Measurements from ENCODE around the gene DMRT3.

The DMRT3 gene

DNA sequence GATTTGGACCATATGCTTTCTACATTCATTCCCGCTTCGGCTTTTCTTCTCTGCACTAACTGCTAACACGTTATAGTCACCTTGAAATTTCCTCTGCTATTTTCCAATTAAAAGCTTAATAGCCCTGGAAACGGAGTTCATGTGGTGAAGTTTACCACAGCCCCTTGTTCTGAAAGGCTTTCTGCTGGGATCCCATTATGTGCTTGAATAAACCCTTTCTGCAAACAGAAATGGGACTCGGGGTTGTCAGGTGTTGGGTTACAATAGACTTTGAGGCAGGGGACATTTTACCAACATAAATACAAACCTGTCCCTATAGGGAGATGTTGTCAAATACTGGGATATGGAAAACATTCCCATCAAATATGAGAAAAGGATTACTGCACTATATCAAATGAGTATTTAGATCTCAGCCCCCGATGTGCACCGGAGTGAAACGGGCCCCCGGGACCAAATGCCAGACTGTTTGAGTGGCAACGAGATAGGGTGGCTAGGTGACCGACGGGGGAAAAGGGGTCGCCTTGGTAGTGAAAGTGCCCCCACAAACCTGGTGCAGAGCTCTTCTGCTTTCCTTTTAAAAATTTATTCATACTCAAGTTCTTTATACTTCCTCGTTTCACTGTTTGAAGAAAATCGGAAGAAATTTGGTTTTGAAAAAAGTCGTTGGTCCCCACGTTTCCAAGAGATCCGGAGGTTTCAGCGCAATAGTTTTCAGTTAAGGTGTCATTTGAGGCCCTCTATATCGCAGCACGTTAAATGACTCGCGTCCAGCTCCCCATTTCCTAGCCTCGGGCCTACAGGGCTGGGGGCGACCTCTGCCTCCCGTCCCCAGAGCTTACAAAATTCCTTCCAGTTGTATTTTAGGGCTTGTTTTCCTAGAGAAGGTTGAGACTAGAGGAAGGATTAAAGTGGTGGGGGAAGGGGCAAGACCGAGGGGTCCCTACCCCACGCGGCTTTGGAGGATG is 2.1 kb upstream of the DMRT3 start:
- Histone ChIP-seq H3K4me1 (ENCODE audit: control insufficient read depth, insufficient read depth, low read length) (no peaks in the 10 kb centered on the region), H3K36me3 (ENCODE audit: control insufficient read depth, insufficient read depth, low read length) (no peaks in the 10 kb centered on the region), H3K27ac (ENCODE audit: low read depth, low read length) (no peak overlapping the region), H3K4me3 (ENCODE audit: low read length) (no peak overlapping the region), H3K27me3 (ENCODE audit: control insufficient read depth, insufficient read depth, low read length) (peaks cover 69% of the 10 kb centered on the region), H3K9ac (ENCODE audit: low read length) (no peak overlapping the region)

DNA sequence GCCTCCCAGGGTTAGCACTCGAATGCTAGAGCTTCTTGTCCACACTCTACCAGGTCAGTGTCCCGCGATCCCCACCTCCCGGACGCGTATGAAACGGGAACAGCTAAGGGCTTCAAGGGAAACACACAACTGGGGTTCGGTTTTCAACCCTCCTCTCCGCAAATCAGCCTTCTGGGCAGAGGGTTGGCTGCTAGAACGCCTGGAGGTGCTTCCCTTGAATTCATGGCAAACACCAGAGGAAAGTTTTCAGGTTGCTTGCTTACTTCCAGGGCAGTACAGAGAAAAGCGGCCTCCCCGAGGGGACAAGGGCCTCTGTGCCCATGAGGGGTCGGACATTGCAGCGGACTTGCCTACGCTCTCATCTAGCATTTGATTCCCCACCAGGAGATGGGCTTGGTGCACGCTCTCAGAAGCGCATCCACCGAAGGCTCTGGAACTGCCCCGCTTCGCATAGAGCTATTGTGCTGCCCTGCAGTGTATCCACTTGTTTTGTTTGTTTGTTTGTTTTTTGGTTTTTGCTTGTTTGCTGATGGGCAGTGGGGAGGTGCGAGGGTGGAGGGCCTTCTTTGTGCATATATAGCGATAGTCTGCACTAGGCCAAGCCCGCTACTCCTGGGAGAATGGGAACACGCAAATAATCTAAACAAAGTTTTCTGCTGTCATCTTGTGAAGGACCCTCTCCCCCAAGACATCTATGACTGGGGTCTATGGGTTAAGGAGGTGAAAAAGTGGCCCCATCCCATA is 1.3 kb upstream of the DMRT3 start:
- H3K27ac ChIP-seq (ENCODE audit: low read depth, low read length), result no peak overlapping the region
- no peaks in the 10 kb centered on the region for H3K4me1 ChIP-seq (ENCODE audit: control insufficient read depth, insufficient read depth, low read length)

GRCh38 chr9:975740-976257 is 656 bp upstream of the DMRT3 start:
- Histone ChIP-seq H3K36me3 (ENCODE audit: control insufficient read depth, insufficient read depth, low read length) (no peaks in the 10 kb centered on the region), H3K27me3 (ENCODE audit: control insufficient read depth, insufficient read depth, low read length) (peaks cover 59% of the 10 kb centered on the region), H3K9ac (ENCODE audit: low read length) (no peak overlapping the region), H3K27ac (ENCODE audit: low read depth, low read length) (no peak overlapping the region), H3K4me1 (ENCODE audit: control insufficient read depth, insufficient read depth, low read length) (no peaks in the 10 kb centered on the region), H3K4me3 (ENCODE audit: low read length) (no peak overlapping the region)

More for the DNA sequence above, 1.3 kb upstream of the DMRT3 start:
- H3K4me3 ChIP-seq (ENCODE audit: low read length), result no peak overlapping the region
- peaks cover 63% of the 10 kb centered on the region for H3K27me3 ChIP-seq (ENCODE audit: control insufficient read depth, insufficient read depth, low read length)
- no peak overlapping the region for H3K9ac ChIP-seq (ENCODE audit: low read length)
- H3K36me3 ChIP-seq (ENCODE audit: control insufficient read depth, insufficient read depth, low read length), result no peaks in the 10 kb centered on the region

DNA sequence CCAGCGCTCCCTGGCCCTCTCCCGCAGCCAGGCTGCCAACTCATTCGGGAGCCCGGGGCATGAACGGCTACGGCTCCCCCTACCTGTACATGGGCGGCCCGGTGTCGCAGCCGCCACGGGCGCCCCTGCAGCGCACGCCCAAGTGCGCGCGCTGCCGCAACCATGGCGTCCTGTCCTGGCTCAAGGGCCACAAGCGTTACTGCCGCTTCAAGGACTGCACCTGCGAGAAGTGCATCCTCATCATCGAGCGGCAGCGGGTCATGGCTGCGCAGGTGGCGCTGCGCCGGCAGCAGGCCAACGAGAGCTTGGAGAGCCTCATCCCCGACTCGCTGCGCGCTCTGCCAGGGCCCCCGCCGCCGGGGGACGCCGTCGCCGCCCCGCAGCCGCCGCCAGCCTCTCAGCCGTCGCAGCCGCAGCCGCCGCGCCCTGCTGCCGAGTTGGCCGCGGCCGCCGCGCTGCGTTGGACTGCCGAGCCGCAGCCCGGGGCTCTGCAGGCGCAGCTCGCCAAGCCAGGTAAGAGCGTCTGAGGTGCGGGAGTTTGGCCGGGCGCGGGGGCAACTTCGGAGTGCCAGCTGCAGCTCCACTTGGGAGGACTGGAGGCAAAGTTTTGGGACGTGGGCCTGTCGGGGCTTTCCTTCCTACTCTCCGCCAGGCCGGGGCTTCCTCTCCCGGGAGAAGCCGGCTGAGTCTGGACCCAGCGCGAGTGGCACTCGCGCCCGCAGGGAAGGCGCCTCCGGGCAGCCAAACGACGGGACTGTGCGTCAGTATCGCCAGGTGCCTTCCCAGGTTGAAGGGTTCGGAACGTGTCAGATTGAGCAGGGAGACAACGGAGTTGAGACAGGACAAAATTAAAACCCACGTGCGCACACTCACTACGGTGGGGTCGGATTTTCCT is 735 bp downstream of the DMRT3 start:
- Histone ChIP-seq H3K9ac (ENCODE audit: low read length) (no peak overlapping the region), H3K4me1 (ENCODE audit: control insufficient read depth, insufficient read depth, low read length) (no peaks in the 10 kb centered on the region), H3K4me3 (ENCODE audit: low read length) (peak overlapping the region; percentile 28), H3K27me3 (ENCODE audit: control insufficient read depth, insufficient read depth, low read length) (peaks cover 59% of the 10 kb centered on the region), H3K36me3 (ENCODE audit: control insufficient read depth, insufficient read depth, low read length) (no peaks in the 10 kb centered on the region), H3K27ac (ENCODE audit: low read depth, low read length) (no peak overlapping the region)

DNA sequence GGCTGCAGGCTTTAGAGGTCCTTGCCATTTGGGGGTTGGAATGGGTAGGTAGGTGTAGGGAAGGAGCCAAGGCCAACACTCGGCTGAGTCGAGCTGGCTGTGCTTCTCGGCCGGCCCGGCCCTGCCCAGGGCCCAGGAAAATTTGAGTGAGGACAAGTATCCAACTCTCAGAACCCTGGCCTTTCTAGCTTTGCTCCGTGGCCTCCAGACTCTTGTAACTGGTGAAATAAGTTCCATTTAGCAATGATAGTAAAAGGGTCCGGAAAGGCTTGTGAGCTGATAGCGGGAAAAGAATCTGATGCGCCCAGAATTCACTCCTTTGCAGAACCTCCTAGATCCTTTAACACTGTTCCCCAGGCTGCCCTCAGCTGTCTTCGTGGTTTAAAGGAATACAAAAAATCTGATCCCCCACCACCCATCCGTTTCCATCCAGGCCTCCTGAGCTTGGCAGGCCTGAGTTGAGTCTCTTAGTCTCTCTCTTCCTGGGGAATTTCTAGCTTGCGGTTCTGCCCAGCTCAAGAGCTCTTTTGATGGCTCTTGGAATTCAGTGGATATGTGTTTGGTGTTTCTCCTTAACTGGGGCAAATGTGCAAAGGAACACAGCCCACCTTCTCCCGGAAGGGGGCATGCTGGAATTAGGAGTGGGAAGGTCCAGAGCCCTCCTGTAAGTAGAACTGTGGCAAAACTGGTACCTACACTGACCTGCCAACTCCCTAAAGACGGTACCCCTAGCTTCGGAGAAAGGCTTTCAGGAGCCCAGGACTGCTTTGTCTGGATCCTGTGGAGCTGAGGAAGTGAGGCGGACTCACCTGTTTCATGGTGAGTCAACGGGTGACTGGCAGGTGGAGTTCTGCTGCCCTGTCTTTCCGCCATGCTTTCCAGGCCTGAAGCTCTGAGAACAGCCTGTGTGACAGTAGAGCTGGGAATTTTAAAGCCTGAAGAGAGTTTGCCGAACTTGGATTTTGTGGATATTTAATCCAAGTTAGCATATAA is 1.7 kb downstream of the DMRT3 start:
- Histone ChIP-seq H3K9ac (ENCODE audit: low read length) (no peak overlapping the region), H3K27me3 (ENCODE audit: control insufficient read depth, insufficient read depth, low read length) (peaks cover 52% of the 10 kb centered on the region), H3K4me3 (ENCODE audit: low read length) (no peak overlapping the region), H3K4me1 (ENCODE audit: control insufficient read depth, insufficient read depth, low read length) (no peaks in the 10 kb centered on the region), H3K27ac (ENCODE audit: low read depth, low read length) (no peak overlapping the region), H3K36me3 (ENCODE audit: control insufficient read depth, insufficient read depth, low read length) (no peaks in the 10 kb centered on the region)

DNA sequence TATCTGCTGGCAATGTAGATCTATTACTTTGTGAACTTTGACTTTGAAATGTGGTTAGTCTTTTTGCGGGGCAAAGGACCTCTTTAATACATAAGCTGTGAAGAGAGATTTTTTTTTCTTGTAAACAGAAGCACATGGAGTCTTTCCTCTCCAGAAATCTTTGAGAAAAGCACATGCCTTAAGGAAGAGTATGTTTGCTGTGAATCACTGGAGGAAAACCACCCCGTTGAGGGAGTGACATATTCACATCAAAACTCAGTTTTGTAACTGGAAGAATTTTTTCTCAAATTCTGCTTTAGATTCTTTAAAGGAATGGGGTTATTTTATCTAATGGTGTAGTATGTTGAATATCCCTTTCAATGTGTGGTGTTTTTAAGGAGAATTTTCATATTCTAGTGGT is 3.5 kb downstream of the DMRT3 start:
- no peaks in the 10 kb centered on the region for H3K4me1 ChIP-seq (ENCODE audit: control insufficient read depth, insufficient read depth, low read length)
- H3K4me3 ChIP-seq (ENCODE audit: low read length), result no peak overlapping the region
- no peak overlapping the region for H3K27ac ChIP-seq (ENCODE audit: low read depth, low read length)
- H3K9ac ChIP-seq (ENCODE audit: low read length), result no peak overlapping the region
- peaks cover 36% of the 10 kb centered on the region for H3K27me3 ChIP-seq (ENCODE audit: control insufficient read depth, insufficient read depth, low read length)
- H3K36me3 ChIP-seq (ENCODE audit: control insufficient read depth, insufficient read depth, low read length), result no peaks in the 10 kb centered on the region

DNA sequence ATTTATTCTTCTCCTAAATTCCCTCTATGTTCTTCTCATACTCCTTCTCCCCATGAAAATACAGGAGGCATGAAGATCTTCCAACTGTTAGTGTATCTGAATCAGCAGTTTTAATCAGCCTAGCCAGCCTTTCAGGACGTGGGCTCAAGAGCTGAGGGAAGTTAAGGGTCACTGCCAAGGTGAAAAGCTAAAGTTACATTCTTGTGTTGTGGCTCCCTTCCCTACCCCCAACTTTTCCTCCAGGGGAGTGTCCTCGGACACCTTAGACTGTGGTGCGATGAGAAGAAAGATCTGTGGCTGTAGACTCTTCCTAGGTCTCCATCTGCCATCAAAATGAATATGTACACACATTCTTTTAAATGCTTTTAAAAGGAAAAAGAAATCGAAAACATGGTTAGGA is 4.2 kb downstream of the DMRT3 start:
- no peak overlapping the region for H3K27ac ChIP-seq (ENCODE audit: low read depth, low read length)
- no peak overlapping the region for H3K9ac ChIP-seq (ENCODE audit: low read length)
- no peaks in the 10 kb centered on the region for H3K36me3 ChIP-seq (ENCODE audit: control insufficient read depth, insufficient read depth, low read length)
- peaks cover 31% of the 10 kb centered on the region for H3K27me3 ChIP-seq (ENCODE audit: control insufficient read depth, insufficient read depth, low read length)
- no peak overlapping the region for H3K4me3 ChIP-seq (ENCODE audit: low read length)
- H3K4me1 ChIP-seq (ENCODE audit: control insufficient read depth, insufficient read depth, low read length), result no peaks in the 10 kb centered on the region

DNA sequence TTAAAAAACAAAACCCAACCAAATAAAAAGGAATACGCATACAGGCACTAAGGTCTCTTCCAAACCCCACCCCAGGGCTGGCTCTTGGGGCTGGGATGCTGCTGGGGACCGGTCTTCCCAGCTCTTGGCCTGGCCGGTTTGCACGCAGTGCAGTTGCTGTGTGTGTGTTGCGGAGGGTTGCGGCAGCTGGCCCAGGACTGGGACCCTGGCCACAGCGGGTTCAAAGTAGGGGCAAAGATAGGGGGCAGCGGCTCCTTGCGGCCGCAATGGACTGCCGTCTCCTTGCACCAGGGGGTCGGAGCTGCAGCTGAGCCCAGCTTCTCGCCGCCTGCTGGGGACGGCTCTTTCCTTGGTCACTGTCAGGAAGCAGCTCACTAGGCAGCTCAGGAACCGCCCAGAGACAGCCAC is 5.0 kb downstream of the DMRT3 start:
- Histone ChIP-seq H3K4me3 (ENCODE audit: low read length) (no peak overlapping the region), H3K27me3 (ENCODE audit: control insufficient read depth, insufficient read depth, low read length) (peaks cover 25% of the 10 kb centered on the region), H3K9ac (ENCODE audit: low read length) (no peak overlapping the region), H3K4me1 (ENCODE audit: control insufficient read depth, insufficient read depth, low read length) (no peaks in the 10 kb centered on the region), H3K36me3 (ENCODE audit: control insufficient read depth, insufficient read depth, low read length) (no peaks in the 10 kb centered on the region), H3K27ac (ENCODE audit: low read depth, low read length) (no peak overlapping the region)

- no peaks in the 10 kb centered on the region for H3K36me3 ChIP-seq (ENCODE audit: control insufficient read depth, insufficient read depth, low read length)
- H3K27me3 ChIP-seq (ENCODE audit: control insufficient read depth, insufficient read depth, low read length), result peaks cover 24% of the 10 kb centered on the region
- no peak overlapping the region for H3K27ac ChIP-seq (ENCODE audit: low read depth, low read length)
- no peak overlapping the region for H3K9ac ChIP-seq (ENCODE audit: low read length)
- no peak overlapping the region for H3K4me3 ChIP-seq (ENCODE audit: low read length)
- H3K4me1 ChIP-seq (ENCODE audit: control insufficient read depth, insufficient read depth, low read length), result no peaks in the 10 kb centered on the region
These were observed 6.2 kb downstream of the DMRT3 start for GRCh38 chr9:982394-983230.

DNA sequence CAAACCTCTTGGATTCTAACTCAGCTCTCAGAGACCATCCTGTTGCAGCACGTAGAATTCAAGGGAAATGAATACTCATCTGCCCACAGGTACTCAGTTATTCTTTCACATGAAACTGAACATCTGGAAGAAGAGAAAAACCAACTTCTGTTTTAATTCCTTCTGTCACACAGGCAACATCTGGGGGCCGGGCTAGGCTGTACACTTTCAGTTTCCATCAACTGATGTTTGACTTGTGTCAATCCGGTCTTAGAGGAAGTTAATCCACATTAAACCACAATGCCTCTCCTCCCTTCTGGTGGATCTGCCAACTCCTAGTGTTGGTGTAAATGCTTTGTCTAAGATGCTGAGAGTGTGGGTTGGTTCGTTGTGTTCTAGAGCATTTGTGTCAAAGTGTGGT is 17.6 kb downstream of the DMRT3 start:
- Histone ChIP-seq H3K4me3 (ENCODE audit: low read length) (no peak overlapping the region), H3K27me3 (ENCODE audit: control insufficient read depth, insufficient read depth, low read length) (peaks cover 4% of the 10 kb centered on the region), H3K9ac (ENCODE audit: low read length) (no peak overlapping the region), H3K4me1 (ENCODE audit: control insufficient read depth, insufficient read depth, low read length) (no peaks in the 10 kb centered on the region), H3K36me3 (ENCODE audit: control insufficient read depth, insufficient read depth, low read length) (no peaks in the 10 kb centered on the region), H3K27ac (ENCODE audit: low read depth, low read length) (no peak overlapping the region)
